GM10266 (cell line): ENCODE data around the gene KRT32.

Experiments
- DNase-seq: peaks from one replicate; pipeline ENCODE4 v3.0.0; 2012; ENCODE audit errors: extremely low spot score
- CTCF ChIP-seq: IDR thresholded peaks from 2 replicates; pipeline ENCODE4 v1.5.1; 2012; ENCODE audit warnings: mild to moderate bottlenecking, low read depth; ENCODE audit not compliant: control insufficient read depth, insufficient read depth; ENCODE audit errors: missing control alignments

KRT32 gene

GRCh38 chr17:41491476-41491875 is 24.3 kb upstream of the KRT32 start:
- no peak for DNase-seq
- TF ChIP-seq CTCF = no peak

GRCh38 chr17:41490000-41490990 is 23.1 kb upstream of the KRT32 start:
- TF ChIP-seq CTCF = no peak
- DNase-seq = no peak

- no peak for DNase-seq
- no peak for TF ChIP-seq CTCF
These were observed 22.3 kb upstream of the KRT32 start, which contains the start of gene KRT36 for GRCh38 chr17:41489531-41489930. Gene KRT36 (minus strand): TSS chr17:41489910. CDS start chr17:41489864, 46 bp downstream.

GRCh38 chr17:41486809-41487530 is 19.8 kb upstream of the KRT32 start:
- TF ChIP-seq CTCF = peak; percentile 63
- DNase-seq = peak; percentile 26

GRCh38 chr17:41486316-41486715 is 19.1 kb upstream of the KRT32 start:
- DNase-seq = no peak
- TF ChIP-seq CTCF = no peak

GRCh38 chr17:41484920-41485904 is 18.0 kb upstream of the KRT32 start:
- no peak for DNase-seq
- no peak for TF ChIP-seq CTCF
